HG03095 (cell line): ENCODE data around the gene ZSCAN12.

ENCODE experiments used
- ATAC-seq: cut with Tn5 transposase; IDR thresholded peaks from one replicate; pipeline ENCODE4 v1.9.1; 2021; ENCODE audit warnings: moderate library complexity; ENCODE audit not compliant: unreplicated experiment

ZSCAN12 gene

DNA sequence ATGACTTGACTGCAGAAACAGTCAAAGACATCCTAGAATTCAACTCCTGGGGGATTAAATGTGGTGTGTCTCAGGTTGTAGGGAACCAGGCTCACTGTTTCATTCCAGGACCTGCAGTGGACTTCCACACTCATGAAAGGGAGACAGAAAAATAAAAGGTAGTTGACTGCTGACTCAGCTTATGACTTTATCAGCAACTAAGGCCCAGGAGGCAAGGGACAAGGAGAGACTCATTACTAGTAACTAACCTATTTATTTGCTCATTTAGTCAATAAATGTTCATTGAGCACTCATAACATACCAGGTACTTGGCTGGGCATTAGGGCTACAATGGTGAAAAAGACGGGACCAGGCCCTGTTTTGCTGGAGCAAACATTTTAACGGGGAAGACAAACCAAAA lies 66.5 kb downstream of the ZSCAN12 start:
- no peak for ATAC-seq

DNA sequence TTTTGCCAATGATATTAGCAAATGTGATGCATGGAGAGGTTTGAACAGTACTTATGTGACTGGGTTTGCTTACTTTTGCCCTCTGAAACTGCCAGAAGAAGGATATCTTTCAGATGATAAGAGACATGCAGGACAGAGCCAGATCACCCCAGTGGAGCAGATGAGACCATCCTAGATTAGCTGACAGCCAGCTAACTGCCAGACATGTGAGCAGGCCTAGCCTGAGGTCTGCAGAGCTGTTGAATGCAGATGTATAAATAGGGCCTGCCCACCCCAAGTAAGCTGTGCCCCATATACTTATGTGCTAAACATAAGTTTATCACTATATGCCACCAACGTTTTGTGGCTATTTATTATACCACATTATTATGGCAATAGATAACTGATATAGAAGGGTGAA lies 69.5 kb downstream of the ZSCAN12 start:
- ATAC-seq: no peak
